ENCODE data around the gene ZNF273.

DNA sequence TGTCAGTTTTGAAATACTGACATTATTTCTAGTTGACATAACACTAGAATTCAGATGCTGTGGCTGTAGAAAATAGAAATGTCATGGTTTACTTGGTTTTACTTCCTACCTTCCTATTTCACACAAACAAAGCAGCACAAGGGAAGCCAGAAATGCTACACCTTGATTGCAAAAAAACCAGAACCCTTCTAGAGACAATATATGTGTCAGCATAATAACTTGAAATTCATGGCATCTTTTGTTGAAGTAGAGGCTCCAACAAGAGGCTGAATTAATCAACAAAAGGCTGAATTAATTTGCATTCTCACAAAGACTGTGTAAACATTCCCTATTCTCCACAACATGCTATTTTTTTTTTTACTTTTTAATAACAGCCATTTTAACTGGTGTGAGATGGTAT, 62.5 kb downstream of the ZNF273 start:
- TF ChIP-seq, protein P1, sequence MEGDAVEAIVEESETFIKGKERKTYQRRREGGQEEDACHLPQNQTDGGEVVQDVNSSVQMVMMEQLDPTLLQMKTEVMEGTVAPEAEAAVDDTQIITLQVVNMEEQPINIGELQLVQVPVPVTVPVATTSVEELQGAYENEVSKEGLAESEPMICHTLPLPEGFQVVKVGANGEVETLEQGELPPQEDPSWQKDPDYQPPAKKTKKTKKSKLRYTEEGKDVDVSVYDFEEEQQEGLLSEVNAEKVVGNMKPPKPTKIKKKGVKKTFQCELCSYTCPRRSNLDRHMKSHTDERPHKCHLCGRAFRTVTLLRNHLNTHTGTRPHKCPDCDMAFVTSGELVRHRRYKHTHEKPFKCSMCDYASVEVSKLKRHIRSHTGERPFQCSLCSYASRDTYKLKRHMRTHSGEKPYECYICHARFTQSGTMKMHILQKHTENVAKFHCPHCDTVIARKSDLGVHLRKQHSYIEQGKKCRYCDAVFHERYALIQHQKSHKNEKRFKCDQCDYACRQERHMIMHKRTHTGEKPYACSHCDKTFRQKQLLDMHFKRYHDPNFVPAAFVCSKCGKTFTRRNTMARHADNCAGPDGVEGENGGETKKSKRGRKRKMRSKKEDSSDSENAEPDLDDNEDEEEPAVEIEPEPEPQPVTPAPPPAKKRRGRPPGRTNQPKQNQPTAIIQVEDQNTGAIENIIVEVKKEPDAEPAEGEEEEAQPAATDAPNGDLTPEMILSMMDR (IDR thresholded peaks at IDR 0.05), result no peak
- no peak for TF ChIP-seq EP300 (IDR thresholded peaks at IDR 0.05)
- TF ChIP-seq POLR2A (IDR thresholded peaks at IDR 0.05; ENCODE audit: low read depth), result no peak
- no peak for TF ChIP-seq POLR2AphosphoS5 (IDR thresholded peaks at IDR 0.05)
